GM18909 (cell line): ENCODE data around the gene PSMG3.

Experiments used
- ATAC-seq: cut with Tn5 transposase; IDR thresholded peaks from one replicate; pipeline ENCODE4 v1.9.1; 2021; ENCODE audit warnings: mild to moderate bottlenecking; ENCODE audit not compliant: unreplicated experiment, poor library complexity

PSMG3 gene

DNA sequence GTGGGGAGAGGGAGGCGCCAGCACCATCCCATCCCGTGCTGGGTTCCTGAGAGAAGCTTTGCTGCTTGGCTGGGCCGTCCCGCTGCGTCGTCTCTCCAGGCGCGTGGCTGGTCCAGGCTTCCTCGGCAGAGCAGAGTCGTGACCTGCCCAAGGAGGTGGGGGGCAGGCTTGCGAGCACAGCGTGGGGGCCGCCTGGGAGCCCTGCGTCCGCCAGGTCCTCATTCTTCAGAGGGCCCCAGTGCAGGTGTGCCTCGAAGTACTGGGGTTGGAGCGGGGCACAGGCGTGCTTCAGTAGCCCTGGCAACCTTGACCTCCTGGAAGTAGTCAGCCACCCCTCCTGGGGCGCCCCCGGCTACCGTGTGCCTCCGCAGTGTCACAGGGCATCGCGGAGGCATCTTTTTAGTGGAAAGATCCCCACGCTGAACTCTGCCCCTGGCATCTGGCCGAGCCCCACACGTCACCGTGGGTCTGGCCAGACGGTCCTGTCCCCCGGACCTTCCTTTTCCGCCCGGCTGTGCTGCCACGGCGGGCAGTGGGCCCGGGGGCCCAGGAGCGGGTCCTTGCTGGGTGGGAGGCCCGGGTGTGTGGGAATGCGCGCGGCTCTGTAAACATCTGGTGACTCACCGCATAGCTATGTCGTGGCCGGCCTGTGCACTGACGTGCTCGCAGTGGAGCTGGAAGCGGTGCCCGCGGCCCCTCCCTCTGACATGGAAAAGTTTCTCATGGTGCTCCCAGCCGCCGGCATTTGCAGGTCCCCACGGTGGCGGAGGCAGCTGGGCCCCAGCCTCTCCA is 32.9 kb downstream of the PSMG3 start:
- no peak for ATAC-seq

DNA sequence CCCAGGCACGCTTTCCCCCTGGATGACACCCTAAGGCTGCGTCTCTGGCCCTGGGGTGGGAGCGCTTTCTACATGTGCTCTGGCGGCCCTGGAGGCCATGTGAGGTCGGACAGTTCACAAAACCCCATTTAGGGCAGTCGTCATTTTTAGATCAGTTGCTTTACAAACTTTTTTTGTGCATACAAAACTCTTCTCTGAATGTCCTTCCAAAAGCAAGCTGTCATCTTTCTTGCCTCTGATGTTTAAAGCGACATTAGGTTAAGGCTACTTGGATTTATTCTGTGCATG is 33.4 kb downstream of the PSMG3 start:
- no peak for ATAC-seq

DNA sequence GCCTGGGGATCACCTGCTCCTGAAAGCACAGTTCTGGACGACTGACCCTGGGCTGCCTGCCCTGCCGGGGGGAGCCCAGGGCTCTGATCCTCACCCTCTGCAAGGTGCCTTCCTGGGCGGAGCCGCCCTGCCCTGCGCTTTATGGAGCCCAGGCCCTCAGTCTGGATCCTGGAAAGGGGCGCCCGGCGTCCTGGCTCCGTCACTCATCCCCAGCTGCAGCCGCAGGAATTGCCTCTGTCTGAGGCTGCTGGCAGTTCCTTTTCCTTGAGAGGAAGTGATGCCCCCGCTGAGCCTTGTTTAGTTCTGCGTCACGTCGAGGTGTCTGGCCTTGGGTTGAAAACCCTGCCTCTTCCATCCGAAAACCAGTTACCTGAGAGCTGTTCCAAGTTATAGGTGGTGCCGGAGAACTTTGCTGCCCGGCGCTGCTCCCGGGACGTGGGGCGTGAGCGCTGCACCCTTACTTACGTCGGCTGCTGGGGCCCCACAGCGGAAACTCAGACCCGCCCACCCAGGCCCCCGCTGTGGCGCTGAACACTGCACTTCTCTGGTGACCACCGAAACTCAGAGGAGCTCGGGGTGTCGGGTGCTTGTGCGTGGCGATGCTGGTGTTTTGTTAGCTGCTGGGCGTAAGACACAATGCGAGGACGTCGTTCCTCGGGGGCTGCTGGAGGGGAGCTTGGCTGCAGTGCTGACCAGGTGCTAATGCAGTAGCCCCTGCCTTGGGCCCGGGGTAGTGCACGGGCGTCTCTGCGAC is 34.0 kb downstream of the PSMG3 start:
- no peak for ATAC-seq

DNA sequence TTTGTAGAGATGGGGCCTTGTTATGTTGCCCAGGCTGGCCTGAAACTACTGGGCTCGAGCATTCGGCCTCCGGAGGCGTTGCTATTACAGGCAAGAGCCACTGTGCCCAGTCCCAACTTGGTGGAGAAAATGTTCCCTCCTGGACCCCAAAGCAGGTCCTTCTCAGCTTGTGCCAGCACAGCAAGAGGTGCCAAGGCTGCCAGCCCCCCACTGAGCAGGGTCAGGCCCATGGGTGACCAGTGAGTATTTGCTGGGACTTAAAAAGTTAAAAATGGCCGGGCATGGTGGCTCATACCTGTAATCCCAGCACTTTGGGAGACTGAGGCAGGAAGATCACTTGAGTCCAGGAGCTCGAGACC is 34.8 kb downstream of the PSMG3 start:
- no peak for ATAC-seq

DNA sequence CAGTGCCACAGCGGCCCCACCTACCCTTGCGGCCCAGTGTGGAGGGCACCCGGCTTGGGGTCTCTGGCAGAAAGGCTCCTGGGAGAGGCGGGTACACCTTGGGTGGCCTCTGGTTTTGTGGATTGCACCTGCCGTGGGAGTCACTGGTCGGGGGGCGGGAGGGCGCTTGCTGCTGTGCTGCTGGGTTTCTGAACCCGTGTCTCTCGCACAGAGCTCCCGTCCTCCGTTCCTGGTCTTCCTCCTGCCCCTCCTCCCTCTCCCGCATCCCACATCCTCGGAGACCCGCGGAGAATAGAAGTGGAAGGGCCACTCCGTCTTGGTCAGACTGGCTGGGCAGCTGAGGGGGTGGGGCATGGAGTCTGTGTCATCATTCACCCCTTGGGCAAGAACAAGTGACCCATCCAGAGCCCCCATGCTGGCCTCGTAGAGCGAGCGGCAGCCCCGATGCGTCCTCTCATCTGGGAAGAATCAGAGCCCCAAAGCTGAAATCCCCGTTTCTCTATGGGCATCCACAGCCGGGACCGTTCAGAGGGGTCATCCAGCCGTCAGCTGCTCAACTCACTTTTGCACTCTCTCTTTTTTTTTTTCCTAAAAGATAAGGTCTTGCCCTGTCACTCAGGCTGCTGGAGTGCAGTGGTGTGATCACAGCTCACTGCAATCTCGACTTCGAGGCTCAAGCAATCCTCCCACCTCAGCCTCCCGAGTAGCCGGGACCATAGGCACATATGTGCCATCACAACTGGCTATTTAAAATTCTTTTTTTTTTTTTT is 35.3 kb downstream of the PSMG3 start:
- no peak for ATAC-seq

DNA sequence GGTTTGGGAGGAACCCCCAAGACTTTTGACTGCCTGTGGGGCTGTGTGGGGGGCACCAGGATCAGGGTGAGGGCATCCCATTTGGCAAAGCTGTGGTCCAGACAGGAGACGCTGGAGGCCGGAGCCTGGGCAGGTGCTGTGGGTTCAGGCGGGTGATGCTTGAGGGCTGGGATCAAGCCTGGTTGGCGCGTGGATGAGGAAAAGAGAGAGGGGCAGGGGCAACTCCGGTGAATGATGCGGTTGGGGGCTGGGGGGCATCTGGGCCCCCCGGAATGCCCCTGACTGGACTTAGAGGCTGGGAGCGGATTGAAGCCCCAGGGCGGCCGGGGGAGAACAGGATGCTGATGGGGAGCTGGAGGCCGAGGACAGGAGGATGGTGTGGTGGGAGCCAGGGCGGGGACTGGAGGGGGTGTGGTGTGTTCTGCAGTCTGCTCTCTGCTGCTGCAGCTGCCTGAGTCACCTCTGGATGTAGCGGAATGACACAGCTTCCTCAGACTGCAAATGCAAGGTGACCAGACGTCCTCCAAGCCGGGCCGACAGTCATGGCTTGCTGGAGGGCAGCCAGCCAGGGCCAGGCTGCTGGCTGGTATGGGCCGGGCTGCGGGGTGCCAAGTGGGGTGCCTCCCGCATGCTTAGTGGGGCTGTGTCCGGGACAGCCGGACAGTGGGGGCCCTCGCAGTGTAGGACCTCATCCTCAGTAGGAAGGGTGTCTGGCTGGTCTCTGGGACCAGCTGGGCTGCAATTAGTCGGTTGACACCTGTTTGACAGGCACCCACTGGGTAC is 36.1 kb downstream of the PSMG3 start:
- ATAC-seq = no peak

DNA sequence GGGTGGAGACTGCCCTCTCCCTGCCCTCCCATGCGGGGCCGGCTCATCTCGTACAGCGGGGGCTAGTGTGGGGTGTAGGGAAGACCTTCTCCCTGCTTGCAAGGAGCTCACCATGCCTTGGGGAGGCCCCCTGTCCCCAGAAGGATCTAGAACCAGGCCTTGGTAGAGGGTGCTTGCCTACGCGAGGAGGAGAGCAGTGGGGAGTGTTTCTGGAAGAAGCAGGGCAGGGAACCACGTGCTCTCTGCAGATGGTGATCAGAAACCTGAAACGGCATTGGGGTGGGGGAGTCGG is 36.6 kb downstream of the PSMG3 start:
- no peak for ATAC-seq

DNA sequence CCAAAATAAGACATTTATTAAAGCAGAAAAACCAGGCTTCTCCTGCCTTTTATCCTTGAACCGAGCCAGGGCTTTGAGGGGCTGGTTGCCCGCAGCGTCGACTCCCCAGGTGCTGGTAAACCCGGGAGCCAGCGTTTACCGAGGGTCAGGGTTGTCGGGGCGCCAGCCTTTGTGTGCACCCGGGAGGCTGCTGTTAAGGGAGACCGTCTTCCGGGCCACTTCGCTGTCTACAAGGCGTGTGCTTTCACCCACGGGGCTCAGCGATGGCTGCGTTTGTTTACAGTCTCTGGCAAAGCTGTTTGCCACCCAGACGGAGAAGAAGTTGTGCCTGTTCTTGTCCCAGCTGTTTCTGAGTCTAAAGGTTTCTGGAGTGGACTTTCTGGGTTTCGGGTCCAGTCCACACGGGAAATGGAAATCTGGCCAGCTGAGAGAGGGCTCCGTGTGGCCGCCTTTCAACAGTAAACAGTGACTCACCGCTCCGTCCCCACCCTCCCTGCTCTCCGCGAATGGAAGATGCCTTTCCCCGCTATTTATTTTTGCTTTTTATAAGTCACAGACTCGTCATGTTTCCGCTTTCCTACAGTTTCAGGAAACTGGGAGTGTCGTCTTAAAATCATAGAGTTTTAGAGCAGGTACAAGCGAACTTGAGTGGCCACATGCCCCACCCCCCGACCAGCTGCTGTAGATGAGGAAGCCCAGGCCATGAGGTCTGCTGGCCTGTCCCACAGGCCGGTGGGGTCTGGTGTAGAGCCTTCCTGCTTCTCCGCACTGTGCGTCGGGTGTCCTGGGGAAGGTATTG is 37.2 kb downstream of the PSMG3 start:
- no peak for ATAC-seq

DNA sequence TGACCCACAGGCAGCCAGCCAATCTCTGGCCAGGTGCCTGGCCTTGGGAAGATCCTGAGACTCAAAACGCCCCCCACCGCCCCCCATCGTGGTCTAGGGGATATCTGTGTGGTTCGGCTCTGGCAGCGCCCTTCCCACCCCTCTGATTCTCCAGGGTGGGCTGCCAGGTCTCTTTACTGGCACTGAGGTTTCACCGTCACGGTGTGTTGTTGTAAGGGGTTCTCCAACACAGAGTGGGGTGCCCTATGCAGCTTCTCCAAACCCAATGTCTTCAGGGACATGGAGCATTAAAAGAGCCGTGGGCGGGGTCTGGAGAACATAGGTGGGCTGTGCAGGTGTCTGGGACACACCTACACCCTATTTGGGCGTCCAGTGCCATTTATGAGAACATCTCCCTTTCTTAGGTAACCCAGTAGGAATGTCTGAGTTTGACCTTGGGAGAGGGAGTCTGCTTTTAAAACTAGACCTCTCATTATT is 37.8 kb downstream of the PSMG3 start:
- no peak for ATAC-seq

DNA sequence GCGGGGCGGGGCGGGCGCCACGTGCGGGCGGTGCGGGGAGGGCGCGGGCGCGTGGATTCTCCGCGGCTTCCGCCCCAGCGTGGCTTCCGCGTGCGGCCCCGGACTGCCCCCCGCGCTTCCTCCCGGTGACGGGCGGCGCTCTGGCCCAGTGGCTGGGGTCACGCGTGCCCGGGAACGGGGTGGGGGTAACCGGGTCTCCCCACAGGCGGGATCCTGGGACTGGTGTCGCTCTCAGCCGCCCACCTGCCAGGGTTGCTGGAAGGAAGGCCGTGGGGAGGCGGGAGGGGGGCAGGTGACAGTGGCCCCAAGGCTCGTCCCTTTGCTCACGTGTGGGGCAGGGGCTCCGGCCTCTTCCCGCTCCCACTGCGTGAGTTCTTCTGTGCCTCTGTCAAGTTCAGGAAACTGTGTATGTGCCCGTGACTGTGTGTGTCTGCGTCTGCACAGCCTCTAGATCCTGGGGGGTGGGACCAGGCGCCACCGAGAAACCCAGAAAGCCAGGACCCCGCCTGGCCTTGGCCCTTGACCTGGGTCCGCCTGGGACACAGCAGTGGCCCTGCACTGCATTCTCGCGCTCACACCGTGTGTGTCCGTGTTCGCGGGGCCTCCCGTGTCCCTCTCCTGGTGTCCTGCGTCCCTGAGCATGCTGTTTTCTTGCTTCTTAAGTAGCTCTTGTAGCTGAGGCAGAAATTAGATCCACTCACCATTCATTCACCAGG is 38.4 kb downstream of the PSMG3 start:
- peak; percentile 27 for ATAC-seq

DNA sequence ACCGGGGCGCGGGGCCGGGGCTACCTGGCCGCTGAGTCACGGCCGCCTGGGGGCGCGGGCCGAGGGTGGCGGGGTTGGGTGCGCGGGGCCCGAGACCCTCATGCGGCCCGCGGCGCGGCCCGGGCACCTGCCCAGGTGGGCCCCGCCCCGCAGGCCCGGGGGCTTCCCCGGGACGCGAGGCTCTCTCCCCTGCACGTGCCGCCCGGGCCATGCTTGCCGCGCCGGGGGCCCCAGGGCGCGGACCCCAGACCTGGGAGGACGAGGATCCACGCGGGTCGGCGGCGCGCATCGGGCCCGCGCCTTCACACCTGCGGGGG is 38.9 kb downstream of the PSMG3 start:
- ATAC-seq = peak; percentile 23

DNA sequence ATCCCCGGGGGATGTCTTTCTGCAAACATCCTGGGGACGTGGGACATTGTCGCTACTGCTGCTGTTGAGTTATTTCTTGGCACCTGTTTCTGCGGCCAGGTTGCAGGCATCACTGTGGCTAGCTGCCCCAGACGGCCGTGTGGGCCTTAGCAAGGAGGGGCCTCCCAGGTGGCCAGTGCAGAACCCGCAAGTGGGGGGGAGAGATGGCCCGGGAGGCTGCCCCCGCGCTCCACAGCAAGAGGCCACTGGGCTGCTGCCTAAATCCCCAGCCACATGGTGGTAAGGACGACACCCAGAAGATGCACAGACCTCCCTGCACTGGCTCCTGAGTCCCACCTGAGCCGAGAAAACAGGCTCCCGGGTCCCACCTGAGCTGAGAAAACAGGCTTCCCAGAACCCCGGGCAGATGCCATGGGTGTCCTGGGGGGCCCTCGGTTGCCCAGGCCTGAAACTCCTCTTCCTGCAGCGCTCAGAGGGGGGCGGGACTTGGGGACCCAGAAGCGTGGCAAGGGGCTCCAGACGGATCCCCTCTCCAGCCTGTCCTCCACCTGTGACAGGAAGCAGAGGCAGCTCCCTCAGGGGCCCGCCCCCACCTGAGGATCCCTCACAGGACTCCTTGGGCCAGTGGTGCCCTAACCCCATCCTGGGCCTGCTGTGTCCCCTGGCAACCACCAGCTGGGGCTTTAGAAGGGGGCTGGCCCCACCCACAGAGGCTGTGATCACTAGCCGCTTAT is 40.3 kb downstream of the PSMG3 start:
- ATAC-seq = no peak

DNA sequence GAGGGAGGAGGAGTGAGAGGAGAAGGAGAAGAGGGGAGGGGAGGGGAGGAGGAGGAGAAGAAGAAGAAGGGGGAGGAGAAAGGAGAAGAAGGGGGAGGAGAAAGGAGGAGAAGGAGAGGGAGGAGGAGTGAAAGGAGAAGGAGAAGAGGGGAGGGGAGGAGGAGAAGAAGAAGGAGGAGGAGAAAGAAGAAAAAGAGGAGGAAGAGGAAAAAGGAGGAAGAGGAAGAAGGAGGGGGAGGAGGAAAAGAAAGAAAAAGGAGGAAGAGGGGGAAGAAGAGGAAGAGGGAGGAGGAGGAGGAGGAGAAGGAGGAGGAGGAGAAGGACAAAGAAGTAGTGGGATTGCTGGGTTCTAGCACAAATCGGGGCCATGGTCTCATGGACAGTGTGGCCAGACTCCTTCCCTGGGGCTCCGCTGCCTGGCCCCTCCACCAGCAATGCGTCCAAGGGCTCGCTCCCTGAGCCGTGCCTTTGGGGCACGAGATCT is 43.5 kb downstream of the PSMG3 start:
- no peak for ATAC-seq

DNA sequence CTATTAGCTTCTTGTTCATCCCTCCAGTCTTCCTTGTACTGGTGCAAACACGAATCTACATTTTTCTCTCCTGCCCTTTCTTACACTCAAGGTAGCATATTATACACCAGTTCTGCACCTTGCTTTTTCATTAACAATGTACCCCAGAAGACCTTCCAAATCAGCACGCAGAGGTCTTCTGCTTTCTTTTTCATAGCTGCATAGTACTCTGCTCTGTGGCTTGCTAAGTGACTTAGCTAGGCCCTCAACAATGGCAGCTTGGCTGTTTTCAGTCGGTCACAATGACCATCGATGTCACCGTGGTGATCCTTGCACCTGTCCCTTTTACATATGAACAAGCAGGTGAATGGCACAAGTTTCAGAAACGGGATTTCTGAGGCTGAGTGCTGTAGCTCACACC is 44.4 kb downstream of the PSMG3 start:
- no peak for ATAC-seq

DNA sequence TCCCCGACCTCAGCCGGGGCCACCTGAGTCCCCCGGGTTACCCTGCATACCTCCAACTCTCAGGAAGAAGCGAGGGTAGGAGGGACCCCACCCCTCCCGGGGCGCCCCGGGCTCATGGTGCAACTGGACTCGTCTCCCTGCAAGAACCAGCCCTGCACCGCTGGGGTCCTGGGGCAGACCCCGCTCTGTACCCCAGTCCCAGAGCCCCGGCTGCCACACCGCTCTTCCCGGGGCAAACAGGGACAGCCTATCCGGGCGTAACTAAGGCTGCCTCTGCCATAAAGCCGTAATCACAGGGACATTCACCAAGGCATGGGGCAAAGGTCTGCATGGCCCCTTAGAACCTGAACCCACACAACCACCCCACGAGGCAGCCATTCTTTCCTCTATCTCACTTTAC is 46.0 kb downstream of the PSMG3 start:
- ATAC-seq = no peak

DNA sequence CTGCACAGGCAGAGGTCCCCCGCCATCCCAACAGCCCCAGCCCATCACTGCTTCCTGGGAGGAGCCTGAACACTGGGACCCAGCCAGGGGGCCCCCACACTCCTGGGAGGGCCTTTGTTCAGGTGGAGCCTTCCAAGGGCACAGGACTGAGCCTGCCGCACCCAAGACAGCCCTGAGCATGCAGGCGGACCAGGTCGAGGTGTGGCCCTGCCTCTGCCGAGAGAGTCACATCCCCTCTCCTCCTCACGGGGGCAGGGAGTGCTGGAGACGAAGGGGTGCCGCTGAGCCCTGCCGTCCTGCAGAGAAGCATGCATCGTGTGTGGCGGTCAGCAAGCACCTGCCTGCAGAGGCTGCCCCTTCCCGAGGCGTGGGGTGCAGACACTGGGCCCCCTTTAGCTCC is 46.6 kb downstream of the PSMG3 start:
- no peak for ATAC-seq

DNA sequence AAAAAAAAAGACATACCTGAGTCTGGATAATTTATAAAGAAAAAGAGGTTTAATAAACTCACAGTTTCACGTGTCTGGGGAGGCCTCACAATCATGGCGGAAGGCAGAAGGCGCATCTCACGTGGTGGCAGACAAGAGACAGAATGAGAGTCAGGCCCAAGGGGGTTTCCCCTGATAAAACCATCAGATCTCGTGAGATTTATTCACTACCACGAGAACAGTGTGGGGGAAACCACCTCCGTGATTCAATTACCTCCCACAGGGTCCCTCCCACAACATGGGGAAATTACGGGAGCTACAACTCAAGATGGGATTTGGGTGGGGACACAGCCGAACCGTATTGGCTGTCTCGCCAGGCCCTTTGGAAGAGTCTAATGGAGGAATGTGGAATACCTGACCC is 48.4 kb downstream of the PSMG3 start:
- ATAC-seq = no peak

DNA sequence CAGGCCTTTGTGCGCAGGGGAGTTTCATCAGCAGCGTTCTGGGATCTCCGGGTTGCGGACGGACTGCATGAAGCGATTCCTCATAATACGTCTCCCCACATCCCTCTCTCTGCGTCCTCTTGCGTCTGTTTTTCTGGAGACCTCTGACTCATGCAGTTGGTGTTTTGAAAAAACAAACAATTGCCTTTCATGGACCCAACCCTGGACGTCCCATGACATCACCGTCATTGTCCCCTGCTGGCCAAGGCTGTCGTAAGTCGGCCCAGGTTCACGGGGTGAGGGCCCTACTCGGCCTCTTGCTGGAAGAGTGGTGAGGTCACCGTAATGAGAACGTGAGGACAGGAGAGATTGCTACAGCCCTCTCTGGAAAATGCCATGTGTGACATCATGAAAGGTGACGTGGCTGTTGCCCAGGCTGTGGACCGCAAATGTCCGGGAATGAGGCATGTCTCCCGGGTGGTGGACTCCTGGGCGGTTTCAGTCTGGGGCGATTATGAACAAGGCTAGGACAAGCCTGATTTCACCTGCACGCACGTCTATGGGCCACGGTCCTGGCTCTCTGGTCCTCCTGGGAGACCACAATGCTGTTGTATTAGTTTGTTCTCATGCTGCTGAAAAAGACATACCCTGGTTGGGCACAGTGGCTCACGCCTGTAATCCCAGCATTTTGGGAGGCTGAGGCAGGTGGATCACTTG is 49.1 kb downstream of the PSMG3 start:
- no peak for ATAC-seq
